ENCODE results near the gene IGFBP2. TPM values are rescaled to one million over a fixed set of nuclear protein-coding genes. Genes with fewer than 3 reads are reported as not detected.
A peak's percentile ranks its signal among the peaks of the same experiment; 100 is the strongest.

IGFBP2 gene
- total RNA-seq, 4 donors from 2014 or later: 113 to 207 (median 167) TPM

DNA sequence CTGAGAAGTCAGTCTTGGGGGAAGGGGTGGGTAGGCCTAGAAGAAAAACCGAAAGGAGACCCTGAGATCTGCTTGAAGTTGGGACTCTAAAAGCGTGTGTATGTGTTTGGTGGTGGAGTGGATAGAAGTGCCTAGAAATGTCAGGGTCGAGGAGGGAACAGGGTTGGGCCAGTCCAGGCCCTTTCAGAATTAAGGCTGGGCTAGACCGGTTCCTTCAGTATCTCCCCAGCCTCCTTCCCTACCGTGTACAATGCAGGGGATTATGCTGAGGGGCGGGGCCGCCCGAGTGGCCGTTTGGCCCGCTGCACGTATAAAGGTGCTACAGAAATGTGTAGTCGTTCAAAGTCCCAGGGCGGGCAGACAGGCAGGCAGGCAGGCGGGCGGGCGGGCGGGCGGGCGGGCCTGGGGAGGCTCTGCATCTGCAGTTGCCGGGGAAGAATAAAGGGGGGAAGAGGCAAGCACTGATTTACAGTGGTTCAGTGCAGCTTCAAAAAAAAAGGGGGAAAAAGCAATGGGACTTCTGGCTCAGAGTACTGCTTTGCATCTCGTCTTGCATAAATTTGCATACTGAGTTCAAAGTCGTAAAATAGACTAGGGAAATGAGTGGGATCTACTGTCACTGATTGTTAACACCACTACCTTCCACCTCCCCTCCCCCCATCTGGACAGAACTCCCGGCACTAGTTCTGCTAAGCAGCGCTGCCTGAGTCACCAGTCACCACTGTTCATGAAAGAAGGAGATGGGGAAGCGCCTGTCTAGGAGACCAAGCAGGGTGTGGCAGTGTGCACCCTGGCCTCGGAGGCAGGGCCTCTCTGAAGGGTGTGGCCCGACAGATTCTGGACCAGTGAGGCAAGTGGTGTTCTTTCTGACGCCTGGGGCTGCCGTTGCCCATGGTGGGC is 3.6 kb downstream of the IGFBP2 start:
- DNase-seq: no peak
- Histone ChIP-seq H3K9me3 (no peaks in the 10 kb centered on the region), H3K27ac (peak overlapping the region; percentile 69 to 89 (median 80)), H3K4me3 (peak overlapping the region in 3 of 4 donors; percentile 66 to 76 (median 76)), H3K36me3 (peaks cover 0 to 27% (median 0%) of the 10 kb centered on the region in 3 donors), H3K27me3 (peaks cover 0 to 34% (median 0%) of the 10 kb centered on the region in 4 donors), H3K4me1 (peaks cover 27 to 55% (median 27%) of the 10 kb centered on the region in 3 donors)
- 16 to 25% methylated on average over 21 of the region's 29 CpGs for WGBS, 2 donors
- TF ChIP-seq POLR2A (IDR thresholded peaks at IDR 0.05): peak in 1 of 4 donors; percentile 22
- TF ChIP-seq, protein P1, sequence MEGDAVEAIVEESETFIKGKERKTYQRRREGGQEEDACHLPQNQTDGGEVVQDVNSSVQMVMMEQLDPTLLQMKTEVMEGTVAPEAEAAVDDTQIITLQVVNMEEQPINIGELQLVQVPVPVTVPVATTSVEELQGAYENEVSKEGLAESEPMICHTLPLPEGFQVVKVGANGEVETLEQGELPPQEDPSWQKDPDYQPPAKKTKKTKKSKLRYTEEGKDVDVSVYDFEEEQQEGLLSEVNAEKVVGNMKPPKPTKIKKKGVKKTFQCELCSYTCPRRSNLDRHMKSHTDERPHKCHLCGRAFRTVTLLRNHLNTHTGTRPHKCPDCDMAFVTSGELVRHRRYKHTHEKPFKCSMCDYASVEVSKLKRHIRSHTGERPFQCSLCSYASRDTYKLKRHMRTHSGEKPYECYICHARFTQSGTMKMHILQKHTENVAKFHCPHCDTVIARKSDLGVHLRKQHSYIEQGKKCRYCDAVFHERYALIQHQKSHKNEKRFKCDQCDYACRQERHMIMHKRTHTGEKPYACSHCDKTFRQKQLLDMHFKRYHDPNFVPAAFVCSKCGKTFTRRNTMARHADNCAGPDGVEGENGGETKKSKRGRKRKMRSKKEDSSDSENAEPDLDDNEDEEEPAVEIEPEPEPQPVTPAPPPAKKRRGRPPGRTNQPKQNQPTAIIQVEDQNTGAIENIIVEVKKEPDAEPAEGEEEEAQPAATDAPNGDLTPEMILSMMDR (IDR thresholded peaks at IDR 0.05): no peak
- intact Hi-C loops (cut with DNase I): no loop called here

DNA sequence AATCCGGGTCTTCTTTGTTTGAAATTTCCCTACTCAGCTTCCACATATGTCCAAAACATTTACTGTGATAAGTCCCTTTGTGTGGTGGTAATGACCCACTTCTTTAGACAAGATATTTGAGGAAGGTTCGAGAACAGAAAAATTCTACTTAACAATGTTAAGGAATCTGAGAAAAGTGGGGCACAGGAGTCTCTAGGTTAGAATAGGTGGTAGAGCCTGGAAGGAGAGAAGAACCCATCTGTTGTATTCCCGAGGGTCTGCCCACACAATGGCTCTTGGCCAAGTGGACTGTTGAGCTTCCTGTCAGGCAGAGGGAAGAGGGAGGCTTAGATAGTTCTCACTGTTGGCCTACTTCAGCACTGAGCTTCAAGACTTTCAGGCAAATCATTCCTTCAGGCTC is 4.3 kb downstream of the IGFBP2 start:
- 44 to 59% methylated on average over 3 of the region's 3 CpGs for WGBS, 2 donors

DNA sequence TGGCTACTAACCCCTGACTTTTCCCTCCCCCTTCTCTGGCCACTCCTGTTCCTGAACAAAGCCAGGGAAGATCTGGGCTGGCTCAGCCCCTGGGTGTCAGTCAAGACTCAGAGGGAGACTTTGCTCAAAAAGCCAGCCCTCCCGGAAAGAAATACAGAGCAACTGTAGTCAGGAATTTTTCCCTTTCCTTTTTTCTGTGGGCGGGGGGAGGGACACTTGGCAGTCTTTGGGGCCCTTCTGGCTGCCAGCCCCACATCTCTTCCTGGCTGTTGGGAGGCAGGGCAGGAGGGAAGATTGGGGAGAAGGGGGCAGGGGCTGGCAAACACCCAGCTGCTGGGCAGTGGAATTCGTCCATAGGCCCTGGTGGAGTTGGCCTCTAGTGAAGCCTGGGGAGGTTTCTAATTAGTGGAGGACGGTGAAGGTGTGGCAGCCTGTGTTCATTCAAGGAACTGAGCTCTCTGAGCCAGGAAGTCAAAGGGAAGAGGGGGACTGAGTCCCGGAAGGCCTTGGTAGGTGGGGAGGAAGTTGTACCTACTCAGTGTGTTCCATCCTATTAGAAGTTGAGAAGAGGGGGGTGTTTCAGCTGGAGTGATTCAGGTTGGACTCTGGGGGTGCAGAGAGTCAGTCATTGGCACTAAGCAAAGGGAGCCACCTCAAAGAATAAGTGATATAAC is 10.9 kb downstream of the IGFBP2 start:
- peak overlapping the region; percentile 39 to 61 (median 54) for H3K27ac ChIP-seq
- no peaks in the 10 kb centered on the region for H3K9me3 ChIP-seq
- peaks cover 0 to 25% (median 0%) of the 10 kb centered on the region in 3 donors for H3K36me3 ChIP-seq
- H3K27me3 ChIP-seq: no peaks in the 10 kb centered on the region
- intact Hi-C loops (cut with DNase I): no loop called here
- no peak overlapping the region for H3K4me3 ChIP-seq
- 22 to 25% methylated on average over 3 to 5 of the region's 5 CpGs for WGBS, 2 donors
- H3K4me1 ChIP-seq: peaks cover 11 to 18% (median 14%) of the 10 kb centered on the region in 3 donors
- DNase-seq: no peak
- TF ChIP-seq, protein P1 (IDR thresholded peaks at IDR 0.05): no peak
- TF ChIP-seq POLR2A (IDR thresholded peaks at IDR 0.05): no peak

More for the DNA sequence above, 4.3 kb downstream of the IGFBP2 start:
- H3K27ac ChIP-seq: peak overlapping the region; percentile 45 to 89 (median 80)
- H3K9me3 ChIP-seq: no peaks in the 10 kb centered on the region
- peaks cover 27 to 54% (median 27%) of the 10 kb centered on the region in 3 donors for H3K4me1 ChIP-seq
- intact Hi-C loops (cut with DNase I): no loop called here
- no peak overlapping the region for H3K4me3 ChIP-seq
- DNase-seq: no peak
- peaks cover 0 to 33% (median 0%) of the 10 kb centered on the region in 4 donors for H3K27me3 ChIP-seq
- peaks cover 0 to 27% (median 0%) of the 10 kb centered on the region in 3 donors for H3K36me3 ChIP-seq
- TF ChIP-seq POLR2A (IDR thresholded peaks at IDR 0.05): no peak
- TF ChIP-seq, protein P1 (IDR thresholded peaks at IDR 0.05): no peak

DNA sequence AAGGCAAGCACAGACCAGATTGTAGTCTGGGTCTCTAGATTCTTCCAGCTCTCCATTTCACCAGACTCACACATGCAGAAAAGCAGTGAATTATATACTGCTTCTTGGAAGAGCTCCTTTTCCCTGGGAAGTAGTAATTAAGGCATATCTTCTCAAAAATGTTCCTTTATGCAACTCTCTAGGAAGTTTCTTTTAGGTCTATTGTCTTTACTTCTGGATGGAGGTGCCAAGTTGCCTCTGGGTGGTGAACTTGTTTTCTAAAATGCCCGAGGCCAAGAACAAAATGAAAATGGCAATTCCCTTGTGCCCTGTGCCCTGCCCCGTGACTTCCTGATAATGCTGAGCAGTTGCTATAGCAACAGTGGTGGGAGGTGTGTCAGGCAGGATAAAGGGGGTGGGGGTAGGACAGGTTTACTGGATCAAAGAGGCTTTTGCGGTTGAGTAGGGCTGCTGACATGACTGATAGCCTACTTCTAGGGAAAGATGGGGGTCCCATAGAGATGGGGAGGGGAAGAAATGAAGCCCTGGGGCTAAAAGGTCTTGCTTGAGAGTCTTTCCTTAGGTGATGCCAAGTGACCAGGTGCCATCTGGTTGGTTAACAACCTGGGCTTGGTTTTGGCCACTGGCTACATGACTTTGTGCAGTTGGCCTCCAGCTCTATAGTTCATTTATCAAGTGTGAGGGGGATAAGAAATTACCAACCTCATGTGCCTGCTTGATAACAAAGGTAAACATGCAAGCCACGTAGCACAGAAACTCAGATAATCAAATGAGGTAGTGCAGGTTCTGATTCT is 11.8 kb downstream of the IGFBP2 start:
- no peak for DNase-seq
- TF ChIP-seq, protein P1 (IDR thresholded peaks at IDR 0.05): no peak
- no peak for TF ChIP-seq POLR2A (IDR thresholded peaks at IDR 0.05)
- 34 to 41% methylated on average over 3 to 4 of the region's 4 CpGs for WGBS, 2 donors
- intact Hi-C loops (cut with DNase I): no loop called here
- Histone ChIP-seq H3K9me3 (no peaks in the 10 kb centered on the region), H3K36me3 (peaks cover 0 to 16% (median 0%) of the 10 kb centered on the region in 3 donors), H3K4me1 (peaks cover 11 to 18% (median 14%) of the 10 kb centered on the region in 3 donors), H3K27me3 (no peaks in the 10 kb centered on the region), H3K27ac (peak overlapping the region in 3 of 4 donors; percentile 39 to 61 (median 57)), H3K4me3 (no peak overlapping the region)

Data from esophagus squamous epithelium (tissue), 5 donors.